Caco-2 (cell line): ENCODE results near the gene CEND1. TPM values are rescaled to one million over a fixed set of nuclear protein-coding genes. Genes with fewer than 3 reads are reported as not detected.
A peak's percentile ranks its signal among the peaks of the same experiment; 100 is the strongest.

Experiments used
- BruUV-seq: library from RNA; stranded (reverse); fragments of 400-500 nt; replicated peaks from 2 replicates; lab custom pipeline; 2021; lab: Mats Ljungman, UMichigan
- CTCF ChIA-PET: fragments of 300-600 bp; sonication (Branson Sonifier 250); formaldehyde crosslinking; loops from one replicate; lab custom pipeline; 2022; ENCODE audit warnings: antibody characterized with exemption; lab: Charles Lee
- POLR2A ChIA-PET: fragments of 300-600 bp; sonication (Branson Sonifier 250); formaldehyde crosslinking; loops from one replicate; lab custom pipeline; 2022; ENCODE audit warnings: antibody characterized with exemption; lab: Charles Lee
- DNase-seq, 2 experiments: peaks; one replicate each; pipeline versions ENCODE4 v3.0.0 to v3.0.0-alpha.2; 2020 to 2022
- H3K27me3 ChIP-seq: replicated peaks from 2 replicates; pipeline ENCODE4 v1.6.0; 2011; ENCODE audit warnings: low read length; ENCODE audit not compliant: control insufficient read depth, insufficient read depth
- H3K36me3 ChIP-seq: 2 replicates; pipeline ENCODE4 v1.5.1; 2011; ENCODE audit warnings: low read length; ENCODE audit not compliant: control insufficient read depth, insufficient read depth
- H3K4me1 ChIP-seq: fragments of 250-450 bp; sonication (Bioruptor Pico); 2 replicates; pipeline ENCODE4 v1.5.1; 2020; ENCODE audit warnings: mild to moderate bottlenecking
- H3K4me3 ChIP-seq: 2 replicates; pipeline ENCODE4 v1.5.1; 2011; ENCODE audit warnings: low read depth, mild to moderate bottlenecking, control low read depth, low read length
- H3K9me3 ChIP-seq: fragments of 250-450 bp; sonication (Bioruptor Pico); 2 replicates; pipeline ENCODE4 v1.5.1; 2020; ENCODE audit warnings: mild to moderate bottlenecking, moderate library complexity
- H3K27ac Mint-ChIP-seq: one replicate; pipeline ENCODE4 v1.8.0; 2022; ENCODE audit warnings: mixed read lengths; ENCODE audit not compliant: unreplicated experiment
- H3K27me3 Mint-ChIP-seq: one replicate; pipeline ENCODE4 v1.8.0; 2022; ENCODE audit warnings: mixed read lengths; ENCODE audit not compliant: insufficient read depth, unreplicated experiment
- H3K36me3 Mint-ChIP-seq: one replicate; pipeline ENCODE4 v1.8.0; 2022; ENCODE audit warnings: mild to moderate bottlenecking, mixed read lengths; ENCODE audit not compliant: insufficient read depth, unreplicated experiment
- H3K4me1 Mint-ChIP-seq: one replicate; pipeline ENCODE4 v1.8.0; 2022; ENCODE audit warnings: low read depth, mixed read lengths; ENCODE audit not compliant: unreplicated experiment
- H3K4me3 Mint-ChIP-seq: one replicate; pipeline ENCODE4 v1.8.0; 2022; ENCODE audit warnings: mild to moderate bottlenecking, moderate library complexity, mixed read lengths; ENCODE audit not compliant: unreplicated experiment
- H3K9me3 Mint-ChIP-seq: one replicate; pipeline ENCODE4 v1.8.0; 2022; ENCODE audit warnings: mixed read lengths; ENCODE audit not compliant: unreplicated experiment
- CTCF ChIP-seq, 2 experiments: fragments of 200-600 bp in 1 of 2; IDR thresholded peaks; 1 replicate in 1 of 2; 2 replicates in 1 of 2; pipeline versions ENCODE4 v1.5.1 to v1.8.0; 2011 to 2022; ENCODE audit warnings: antibody characterized with exemption in 1 of 2, control low read depth in 1 of 2, inconsistent platforms in 1 of 2, low read depth in 1 of 2, low read length in 1 of 2, mild to moderate bottlenecking in 1 of 2, moderate library complexity in 1 of 2; ENCODE audit not compliant: insufficient read depth in 1 of 2, severe bottlenecking in 1 of 2, unreplicated experiment in 1 of 2
- intact Hi-C: fragments of 100-400 bp; cut with micrococcal nuclease; formaldehyde crosslinking; loops from one replicate; pipeline ENCODE4 v1.10.0; 2022; ENCODE audit not compliant: unreplicated experiment
- total RNA-seq: library from RNA; stranded (reverse); gene quantifications from 2 replicates; pipeline ENCODE4 v1.2.3, GENCODE V29; 2022

Gene CEND1
- total RNA-seq, 1 experiment from 2014 or later, result not detected

GRCh38 chr11:767238-767637 is 22.7 kb downstream of the CEND1 start:
- Histone ChIP-seq H3K4me3 (no peak overlapping the region), H3K27me3 (no peaks in the 10 kb centered on the region), H3K4me1 (no peaks in the 10 kb centered on the region), H3K36me3 (peaks cover 11% of the 10 kb centered on the region), H3K9me3 (no peaks in the 10 kb centered on the region)
- ChIA-PET POLR2A (no interaction called here), CTCF (no interaction called here)
- no peaks in the 10 kb centered on the region for H3K27me3 Mint-ChIP-seq
- TF ChIP-seq CTCF (IDR thresholded peaks at IDR 0.05; ENCODE audit: insufficient read depth in 1 of 2, low read depth in 1 of 2, low read length in 1 of 2, severe bottlenecking in 1 of 2, unreplicated experiment in 1 of 2), result no peak
- no peaks in the 10 kb centered on the region for H3K4me1 Mint-ChIP-seq
- H3K36me3 Mint-ChIP-seq, result peaks cover 84% of the 10 kb centered on the region
- DNase-seq, result no peak
- no peak overlapping the region for H3K27ac Mint-ChIP-seq
- no peaks in the 10 kb centered on the region for H3K9me3 Mint-ChIP-seq
- TSS peak; percentile 45 for BruUV-seq
- no peak overlapping the region for H3K4me3 Mint-ChIP-seq
- intact Hi-C loops, result no loop called here

- no peaks in the 10 kb centered on the region for H3K4me1 ChIP-seq
- ChIA-PET CTCF (no interaction called here), POLR2A (no interaction called here)
- no peak overlapping the region for H3K4me3 ChIP-seq
- H3K9me3 Mint-ChIP-seq, result no peaks in the 10 kb centered on the region
- no peaks in the 10 kb centered on the region for H3K9me3 ChIP-seq
- H3K27me3 Mint-ChIP-seq, result no peaks in the 10 kb centered on the region
- no peak overlapping the region for H3K4me3 Mint-ChIP-seq
- no peak for DNase-seq
- no TSS peak for BruUV-seq
- H3K4me1 Mint-ChIP-seq, result no peaks in the 10 kb centered on the region
- intact Hi-C loops, result no loop called here
- H3K36me3 ChIP-seq, result peaks cover 11% of the 10 kb centered on the region
- H3K36me3 Mint-ChIP-seq, result peaks cover 88% of the 10 kb centered on the region
- no peak for TF ChIP-seq CTCF (IDR thresholded peaks at IDR 0.05; ENCODE audit: insufficient read depth in 1 of 2, low read depth in 1 of 2, low read length in 1 of 2, severe bottlenecking in 1 of 2, unreplicated experiment in 1 of 2)
- H3K27ac Mint-ChIP-seq, result no peak overlapping the region
- H3K27me3 ChIP-seq, result no peaks in the 10 kb centered on the region
These were observed 23.0 kb downstream of the CEND1 start for GRCh38 chr11:766936-767210.

- Histone ChIP-seq H3K9me3 (no peaks in the 10 kb centered on the region), H3K4me3 (no peak overlapping the region), H3K27me3 (no peaks in the 10 kb centered on the region), H3K4me1 (no peaks in the 10 kb centered on the region), H3K36me3 (peaks cover 13% of the 10 kb centered on the region)
- H3K4me1 Mint-ChIP-seq, result no peaks in the 10 kb centered on the region
- no peak for DNase-seq
- POLR2A ChIA-PET, result no interaction called here
- H3K4me3 Mint-ChIP-seq, result no peak overlapping the region
- H3K27me3 Mint-ChIP-seq, result no peaks in the 10 kb centered on the region
- no peak for TF ChIP-seq CTCF (IDR thresholded peaks at IDR 0.05; ENCODE audit: insufficient read depth in 1 of 2, low read depth in 1 of 2, low read length in 1 of 2, severe bottlenecking in 1 of 2, unreplicated experiment in 1 of 2)
- H3K9me3 Mint-ChIP-seq, result no peaks in the 10 kb centered on the region
- H3K27ac Mint-ChIP-seq, result no peak overlapping the region
- intact Hi-C loops, result no loop called here
- no TSS peak for BruUV-seq
- H3K36me3 Mint-ChIP-seq, result peaks cover 89% of the 10 kb centered on the region
- CTCF ChIA-PET, result interaction anchor here (0.6 kb wide), 1 partner anchor 809 kb away, joined by 3 read pairs; no protein-coding TSS in a partner anchor
These were observed 23.6 kb downstream of the CEND1 start for GRCh38 chr11:766106-766935.
